GM12891 (cell line): ENCODE results near the gene TLE5.

Experiments
- POLR2A ChIP-seq: IDR thresholded peaks from 2 replicates; pipeline ENCODE4 v1.6.1; 2011; ENCODE audit warnings: low read depth, low read length, control low read depth
- POLR2AphosphoS5 ChIP-seq: IDR thresholded peaks from 2 replicates; pipeline ENCODE4 v1.6.1; 2011; ENCODE audit warnings: low read depth, low read length, control low read depth
- TAF1 ChIP-seq: IDR thresholded peaks from 2 replicates; pipeline ENCODE4 v1.6.1; 2011; ENCODE audit warnings: low read depth, low read length, control low read depth

- no peak for TF ChIP-seq POLR2AphosphoS5
- no peak for TF ChIP-seq POLR2A
- no peak for TF ChIP-seq TAF1
These were observed 40.2 kb upstream of the TLE5 start for GRCh38 chr19:3102239-3103140.
